Bone marrow (tissue), 2 donors: Measurements from ENCODE around the gene SLC29A2.

Experiments
- DNase-seq, 2 donors: peaks; one replicate each; lab custom pipeline; 2025; lab: John Stamatoyannopoulos, UW

Gene SLC29A2, protein sequence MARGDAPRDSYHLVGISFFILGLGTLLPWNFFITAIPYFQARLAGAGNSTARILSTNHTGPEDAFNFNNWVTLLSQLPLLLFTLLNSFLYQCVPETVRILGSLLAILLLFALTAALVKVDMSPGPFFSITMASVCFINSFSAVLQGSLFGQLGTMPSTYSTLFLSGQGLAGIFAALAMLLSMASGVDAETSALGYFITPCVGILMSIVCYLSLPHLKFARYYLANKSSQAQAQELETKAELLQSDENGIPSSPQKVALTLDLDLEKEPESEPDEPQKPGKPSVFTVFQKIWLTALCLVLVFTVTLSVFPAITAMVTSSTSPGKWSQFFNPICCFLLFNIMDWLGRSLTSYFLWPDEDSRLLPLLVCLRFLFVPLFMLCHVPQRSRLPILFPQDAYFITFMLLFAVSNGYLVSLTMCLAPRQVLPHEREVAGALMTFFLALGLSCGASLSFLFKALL

GRCh38 chr11:66371627-66372415 lies at the start of gene SLC29A2:
TSS of gene SLC29A2 (minus strand) at chr11:66371760. CDS start at chr11:66371591, 169 bp downstream.
- no peak for DNase-seq

DNA sequence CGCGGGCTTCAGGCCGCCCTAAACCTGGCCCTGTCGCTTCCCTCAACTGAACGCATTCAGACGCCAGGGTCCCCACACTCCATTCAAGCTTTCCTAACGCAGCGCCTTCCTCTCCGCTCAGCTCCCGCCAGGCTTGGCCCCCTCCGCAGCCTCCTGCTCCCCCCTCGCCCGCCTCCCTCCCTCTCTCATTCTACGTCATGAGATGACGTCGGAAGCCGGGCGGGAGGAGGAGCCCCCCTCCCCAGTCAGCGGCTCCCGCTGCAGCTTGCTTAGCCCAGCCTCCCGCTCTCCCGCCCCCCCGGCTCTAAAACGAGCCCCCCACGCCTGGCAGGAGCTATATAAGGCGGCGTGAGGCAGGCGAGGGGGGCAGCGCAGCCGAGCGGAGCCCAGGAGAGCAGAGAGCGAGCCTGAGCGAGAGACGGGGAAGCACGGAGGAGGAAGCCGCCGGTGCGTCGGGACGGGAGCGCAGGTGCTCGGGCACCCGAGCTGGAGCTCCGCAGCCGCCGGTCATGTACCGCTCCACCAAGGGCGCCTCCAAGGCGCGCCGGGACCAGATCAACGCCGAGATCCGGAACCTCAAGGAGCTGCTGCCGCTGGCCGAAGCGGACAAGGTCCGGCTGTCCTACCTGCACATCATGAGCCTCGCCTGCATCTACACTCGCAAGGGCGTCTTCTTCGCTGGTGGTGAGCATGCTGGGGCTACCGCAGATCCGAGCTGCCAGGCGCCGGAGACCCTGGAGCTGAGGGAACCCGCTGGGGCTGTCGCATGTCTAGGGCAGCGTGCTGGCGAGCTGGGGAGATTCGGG lies 49.3 kb upstream of the SLC29A2 start, which contains the start of gene NPAS4:
TSS of gene NPAS4 (plus strand) at position 365 of the 806 bp plus-strand sequence. CDS start at position 510, 145 bp downstream.
- no peak for DNase-seq

- no peak for DNase-seq
These were observed 48.3 kb upstream of the SLC29A2 start for GRCh38 chr11:66419825-66420224.

- no peak for DNase-seq
These were observed 47.4 kb upstream of the SLC29A2 start for GRCh38 chr11:66418986-66419308.

GRCh38 chr11:66418168-66418985 lies 46.8 kb upstream of the SLC29A2 start:
- DNase-seq = peak; percentile 37 to 86

- DNase-seq = no peak
These were observed 45.4 kb upstream of the SLC29A2 start for GRCh38 chr11:66417000-66417399.

DNA sequence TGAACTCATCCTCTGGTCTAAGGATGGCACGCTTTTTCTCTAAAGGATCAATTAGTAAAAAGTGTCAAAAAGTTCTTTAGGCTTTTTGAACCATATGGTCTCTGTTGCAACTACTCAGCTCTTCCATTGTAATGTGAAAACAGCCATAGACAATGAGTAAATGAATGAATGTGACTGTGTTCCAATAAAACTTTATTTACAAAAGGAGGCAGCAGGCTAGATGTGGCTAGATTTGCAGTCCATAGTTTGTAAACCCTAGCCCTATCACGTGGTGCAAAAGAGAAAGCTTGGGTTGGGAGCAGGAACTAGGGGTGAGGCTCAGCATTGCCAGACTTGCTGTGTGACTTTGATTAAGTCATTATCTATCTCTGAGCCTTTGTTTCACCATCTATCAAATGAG lies 43.9 kb upstream of the SLC29A2 start:
- no peak for DNase-seq

DNA sequence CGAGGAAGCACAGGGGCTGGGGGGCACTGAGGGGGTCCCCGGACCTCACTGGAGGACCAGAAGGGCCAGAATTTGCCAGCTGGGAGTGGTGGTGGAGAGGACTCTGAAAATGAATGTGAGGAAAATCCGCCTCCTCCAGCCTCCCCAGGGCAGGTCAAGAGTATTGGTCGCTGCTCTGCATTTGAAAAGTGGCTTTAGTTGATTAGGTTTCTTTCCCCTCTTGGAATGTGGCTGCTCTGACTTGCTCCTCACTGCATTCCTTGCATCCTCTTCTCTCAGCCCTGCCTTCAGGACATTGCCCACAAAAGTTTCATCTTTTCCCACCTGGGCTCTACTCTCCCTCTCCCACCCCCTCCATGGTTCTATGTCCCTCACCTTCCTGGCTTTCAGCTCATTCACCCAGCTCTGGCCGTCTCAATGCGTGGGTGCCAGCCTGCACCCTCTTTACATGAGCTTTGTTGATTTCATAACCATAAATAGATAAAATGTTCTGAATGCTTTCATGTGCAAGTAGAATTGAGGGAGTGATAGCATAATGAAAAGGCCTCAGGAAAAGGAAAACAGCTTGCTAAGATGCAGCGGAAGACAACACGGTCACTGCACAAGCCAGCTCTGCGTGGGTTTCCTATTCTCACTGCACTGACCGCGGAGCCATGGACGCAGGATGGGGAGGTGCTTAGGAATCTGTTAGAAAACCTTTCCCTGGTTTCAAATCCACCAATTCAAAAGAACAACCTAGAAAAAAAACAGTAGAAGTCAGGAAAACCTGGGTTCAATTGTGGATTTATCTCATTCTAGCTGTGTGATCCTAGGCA lies 42.8 kb upstream of the SLC29A2 start:
- DNase-seq = no peak

GRCh38 chr11:66413167-66413566 lies 41.6 kb upstream of the SLC29A2 start:
- DNase-seq = no peak

GRCh38 chr11:66412110-66412509 lies 40.5 kb upstream of the SLC29A2 start:
- DNase-seq = no peak

DNA sequence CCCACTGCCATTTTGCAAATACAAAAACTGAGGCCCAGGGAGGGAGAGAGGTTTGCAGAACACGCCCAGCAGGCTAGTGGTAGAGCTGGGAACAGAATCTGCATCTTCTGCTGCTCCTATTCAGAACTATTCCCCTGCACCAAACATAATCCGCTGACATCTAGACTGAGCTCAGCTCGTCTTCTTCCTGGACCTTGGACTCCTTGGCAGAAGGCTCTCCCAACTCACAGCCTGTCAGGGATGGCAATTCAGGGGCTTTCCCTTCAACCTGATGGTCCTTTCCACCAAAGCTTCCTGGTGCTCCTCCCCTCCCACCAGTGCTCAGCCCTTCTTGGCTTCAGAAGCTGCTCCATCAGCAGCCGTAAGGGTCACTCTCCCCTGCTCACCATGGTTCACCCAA lies 39.8 kb upstream of the SLC29A2 start:
- DNase-seq = no peak

DNA sequence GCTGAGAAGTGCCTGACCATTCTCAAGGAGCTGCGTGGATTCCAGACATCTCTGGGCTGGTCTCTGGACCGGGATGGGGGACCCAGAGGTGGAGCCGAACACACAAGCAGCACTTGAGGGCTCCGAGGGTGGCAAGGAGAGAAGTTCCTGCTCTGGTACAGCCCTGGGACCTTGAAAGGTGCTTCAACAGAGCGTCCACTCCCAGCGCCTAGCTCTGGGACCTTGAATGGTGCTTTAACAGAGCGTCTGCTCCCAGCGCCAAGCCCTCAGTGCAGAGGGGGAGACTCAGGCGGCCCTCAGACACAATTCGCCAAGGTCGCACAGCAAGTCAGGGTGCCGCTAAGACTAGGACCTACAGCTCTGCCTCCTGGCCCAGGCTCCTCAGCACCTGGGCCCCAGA lies 38.6 kb upstream of the SLC29A2 start:
- no peak for DNase-seq

GRCh38 chr11:66409226-66409625 lies 37.7 kb upstream of the SLC29A2 start:
- no peak for DNase-seq

GRCh38 chr11:66408488-66409214 lies 37.1 kb upstream of the SLC29A2 start:
- peak; percentile 74 to 83 for DNase-seq

GRCh38 chr11:66407651-66408050 lies 36.1 kb upstream of the SLC29A2 start:
- no peak for DNase-seq

DNA sequence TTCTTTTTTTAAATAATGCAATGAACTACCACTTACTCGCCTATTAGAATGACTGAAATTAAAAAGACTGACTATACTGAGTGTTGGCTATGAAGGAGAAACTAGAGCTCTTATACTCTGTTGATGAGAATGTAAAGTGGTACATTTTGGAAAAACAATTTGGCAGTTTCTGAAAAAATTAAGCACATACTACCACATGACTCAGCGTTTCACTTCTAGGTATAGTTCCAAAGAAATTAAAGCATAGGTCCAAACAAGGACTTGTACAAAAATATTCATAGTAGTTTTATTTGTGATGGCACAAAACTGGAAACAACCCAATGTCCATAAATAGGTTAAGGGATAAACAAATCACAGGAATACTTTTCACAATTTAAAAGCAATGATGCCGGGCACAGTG lies 22.4 kb upstream of the SLC29A2 start:
- DNase-seq = no peak

GRCh38 chr11:66391322-66391721 lies 19.8 kb upstream of the SLC29A2 start:
- DNase-seq = no peak

- DNase-seq = peak; percentile 4 to 66
These were observed 17.3 kb upstream of the SLC29A2 start for GRCh38 chr11:66388780-66389386.
